ENCODE data around the gene MRPL46. TPM values are rescaled to one million over a fixed set of nuclear protein-coding genes. Genes with fewer than 3 reads are reported as not detected.
A peak's percentile ranks its signal among the peaks of the same experiment; 100 is the strongest.

Gene MRPL46
- 24.4 and 24.5 TPM in 2 replicates for total RNA-seq (2021; fragmentation: NEBNext Ultra II Directional; extraction: Animal tissue kit (Norgen Biotek cat#: 25700))
- polyA plus RNA-seq (2011; rRNA removed): 17.2 and 18.3 TPM in 2 replicates
- 28.7 TPM for polyA plus RNA-seq (2011; cell fraction: cytosol; rRNA removed)
- polyA plus RNA-seq (2011; cell fraction: nucleus; rRNA removed): 15.3 TPM
- 19.5 to 27.0 TPM (median 26.7 TPM) in 4 replicates for polyA plus RNA-seq (2012, experiment 1 of 2)
- 14.4 TPM for polyA plus RNA-seq (2012, experiment 2 of 2)
- 27.0 TPM for polyA plus RNA-seq (2013, experiment 1 of 2)
- 27.8 TPM for polyA plus RNA-seq (2013, experiment 2 of 2)
- 11.5 and 13.1 TPM in 2 replicates for polyA minus RNA-seq (2011; rRNA and poly(A)+ RNA removed)
- polyA minus RNA-seq (2011; cell fraction: cytosol; rRNA and poly(A)+ RNA removed): 9.5 TPM
- 25.5 TPM for polyA minus RNA-seq (2011; cell fraction: nucleus; rRNA and poly(A)+ RNA removed)
- long read RNA-seq, experiment 1, transcript MRPL46-201 (4 exons, 1,019 nt): major isoform, 12 of 15 reads
- long read RNA-seq, experiment 1, partial matches to known transcripts: 0 of 15 reads
- long read RNA-seq, experiment 1, other reads (novel, unspliced or antisense): 2 of 15 reads
- long read RNA-seq, experiment 2, transcript MRPL46-201 (4 exons, 1,019 nt): major isoform, 77 of 79 reads
- long read RNA-seq, experiment 2, partial matches to known transcripts: 0 of 79 reads
- long read RNA-seq, experiment 2, other reads (novel, unspliced or antisense): 2 of 79 reads

DNA sequence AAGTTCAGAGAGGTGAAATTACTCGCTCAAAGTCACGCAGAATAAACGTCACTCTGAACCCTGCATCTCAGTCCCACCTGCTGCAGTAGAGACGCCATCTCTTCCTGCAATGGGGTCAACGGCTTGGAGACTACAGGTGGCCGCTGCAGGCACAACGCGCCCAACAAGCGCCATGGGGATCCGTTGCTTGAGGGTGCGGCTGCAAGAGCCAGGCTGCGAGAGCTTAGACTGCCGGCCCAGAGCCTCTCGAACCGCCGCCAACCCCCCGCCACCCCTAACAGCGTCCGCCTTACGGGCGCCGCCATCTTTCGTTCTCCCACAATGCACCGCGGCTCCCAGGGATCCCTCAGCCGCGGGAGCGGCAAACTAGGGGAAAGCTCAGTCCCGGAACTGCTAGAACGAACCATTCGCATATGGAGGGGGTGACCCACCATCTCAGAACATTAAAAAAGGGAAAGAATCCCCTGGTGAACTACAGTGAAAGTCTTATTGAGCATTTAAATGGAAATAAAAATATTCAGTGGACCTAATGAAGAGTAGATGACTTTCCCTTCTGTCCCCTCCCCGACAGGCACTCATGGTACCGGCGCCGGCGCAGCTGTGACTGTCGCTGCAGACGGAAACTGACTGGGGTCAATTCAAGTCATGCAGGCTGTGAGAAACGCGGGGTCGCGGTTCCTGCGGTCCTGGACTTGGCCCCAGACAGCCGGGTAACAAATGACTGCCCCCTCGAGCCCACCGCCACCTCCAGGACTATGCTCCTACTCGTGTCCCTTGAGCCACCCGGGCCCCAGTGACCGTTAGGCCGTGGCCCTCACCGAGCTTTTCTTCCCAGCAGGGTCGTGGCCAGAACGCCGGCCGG, at the start of gene MRPL46, which contains the start of gene MRPS11:
TSS of gene MRPL46 (minus strand) at position 316 of the 862 bp plus-strand sequence. CDS start at position 305, 11 bp downstream.
TSS of gene MRPS11 (plus strand) at position 636 of the 862 bp plus-strand sequence. CDS start at position 646, 10 bp downstream.
- CTCF ChIA-PET (ENCODE audit: partially characterized antibody): interaction anchor here (0.7 to 3.8 kb wide), 23 partner anchors 8 to 362 kb away, joined by 3 to 25 read pairs (median 3); partner anchors contain the start of gene ISG20
- peak within 1 kb of the TSS; percentile 62 for H2BK12ac ChIP-seq (ENCODE audit: low read depth, low read length)
- peak within 1 kb of the TSS; percentile 58 for H3K4ac ChIP-seq (replicated peaks; ENCODE audit: insufficient read length, low read depth, low read length)
- peak within 1 kb of the TSS; percentile 94 for H2BK5ac ChIP-seq (ENCODE audit: low read depth, low read length)
- H2BK120ac ChIP-seq (replicated peaks; ENCODE audit: low read depth, low read length): no peak within 1 kb of the TSS
- H3K56ac ChIP-seq (replicated peaks; ENCODE audit: insufficient read length, low read depth, low read length): peak within 1 kb of the TSS; percentile 24
- no peaks in the 10 kb centered on the region for H3K27me3 ChIP-seq (replicated peaks in 1 of 4; ENCODE audit: control insufficient read depth in 3 of 4, extremely low read depth in 1 of 4, insufficient read depth in 3 of 4, low read length in 3 of 4)
- H4K8ac ChIP-seq (ENCODE audit: extremely low read depth, insufficient read depth, low read length): peak within 1 kb of the TSS; percentile 100; the same call in 1 of the 2 replicates
- no peaks in the 10 kb centered on the region for H3K9me3 ChIP-seq (ENCODE audit: insufficient read depth in 2 of 2, low read depth in 1 of 2, low read length in 1 of 2)
- peak within 1 kb of the TSS; percentile 79 for H4K91ac ChIP-seq (replicated peaks; ENCODE audit: insufficient read length, low read length)
- peak within 1 kb of the TSS; percentile 69 to 98 (median 88) for H3K4me3 ChIP-seq (ENCODE audit: extremely low read depth in 1 of 4, insufficient read depth in 2 of 4, low read depth in 3 of 4, low read length in 4 of 4)
- peak within 1 kb of the TSS; percentile 95 for H3K27ac ChIP-seq (ENCODE audit: low read depth, low read length)
- H3K79me2 ChIP-seq (ENCODE audit: control insufficient read depth in 1 of 2, insufficient read depth in 2 of 2, low read length in 2 of 2): peaks cover 0 to 26% of the 10 kb centered on the region in 2 experiments; a peak in 3 of 4 replicates
- no peaks in the 10 kb centered on the region; a peak in 1 of 7 replicates for H3K4me1 ChIP-seq (replicated peaks in 1 of 4; ENCODE audit: control insufficient read depth in 3 of 4, insufficient read depth in 4 of 4, low read length in 3 of 4)
- peaks cover 0 to 8% of the 10 kb centered on the region in 2 experiments for H4K20me1 ChIP-seq (replicated peaks in 1 of 2; ENCODE audit: control insufficient read depth in 1 of 2, insufficient read depth in 2 of 2, low read length in 2 of 2)
- H2AFZ ChIP-seq (ENCODE audit: low read length): peak within 1 kb of the TSS; percentile 100
- peak within 1 kb of the TSS; percentile 91 to 95 for H3K4me2 ChIP-seq (ENCODE audit: insufficient read depth in 1 of 2, low read depth in 2 of 2, low read length in 2 of 2)
- 1% methylated on average over 55 of the region's 55 CpGs; no CpG with 5 or more reads in 1 of the 2 experiments for WGBS, 2 experiments (ENCODE audit: extremely low coverage in 1 of 2, insufficient coverage in 1 of 2, insufficient read length in 1 of 2, insufficient replicate concordance in 2 of 2, low coverage in 1 of 2, low lambda C conversion rate in 2 of 2, missing lambda C conversion rate in 1 of 2)
- peak in 1 of 2 experiments; percentile 95 for DNase-seq (ENCODE audit: low read depth in 1 of 2, low spot score in 2 of 2)
- no peak within 1 kb of the TSS for H2BK15ac ChIP-seq (ENCODE audit: low read length)
- H3K14ac ChIP-seq (ENCODE audit: insufficient read length): no peak within 1 kb of the TSS
- H3K23ac ChIP-seq (ENCODE audit: insufficient read length): no peak within 1 kb of the TSS
- H4K5ac ChIP-seq (ENCODE audit: insufficient read length, low read depth, low read length): peak within 1 kb of the TSS; percentile 97
- H3K18ac ChIP-seq (ENCODE audit: extremely low read depth, low read length): peak within 1 kb of the TSS; percentile 90
- H2AK5ac ChIP-seq (ENCODE audit: low read depth, low read length): no peak within 1 kb of the TSS
- H3K9ac ChIP-seq (replicated peaks in 1 of 4; ENCODE audit: extremely low read depth in 1 of 4, low read depth in 3 of 4, low read length in 3 of 4): peak within 1 kb of the TSS; percentile 66 to 96 (median 92)
- H3K23me2 ChIP-seq (ENCODE audit: low read depth, low read length): peaks cover 7% of the 10 kb centered on the region
- peaks cover 0 to 31% (median 17%) of the 10 kb centered on the region in 4 experiments; a peak in 7 of 8 replicates for H3K36me3 ChIP-seq (ENCODE audit: control insufficient read depth in 2 of 4, insufficient read depth in 4 of 4, low read length in 3 of 4)
- POLR2A ChIA-PET (ENCODE audit: partially characterized antibody): interaction anchor here (0.9 to 2.5 kb wide), 15 partner anchors 9 to 221 kb away, joined by 3 to 25 read pairs (median 4); partner anchors contain the start of gene AEN
- no peak within 1 kb of the TSS for H2BK20ac ChIP-seq (ENCODE audit: low read length)
- no peak for FAIRE-seq
- 0 out of 2 replicates have a peak, but pooled peaks cover 5% of the 10 kb centered on the region for H3K79me1 ChIP-seq (ENCODE audit: low read depth, low read length)
- TF ChIP-seq, protein P1, sequence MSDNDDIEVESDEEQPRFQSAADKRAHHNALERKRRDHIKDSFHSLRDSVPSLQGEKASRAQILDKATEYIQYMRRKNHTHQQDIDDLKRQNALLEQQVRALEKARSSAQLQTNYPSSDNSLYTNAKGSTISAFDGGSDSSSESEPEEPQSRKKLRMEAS (IDR thresholded peaks at IDR 0.05): peak; percentile 53
- TF ChIP-seq BCL11A (IDR thresholded peaks at IDR 0.05; ENCODE audit: low read depth in 2 of 2, low read length in 2 of 2): no peak
- TF ChIP-seq EGR1 (IDR thresholded peaks at IDR 0.05; ENCODE audit: borderline replicate concordance, low read depth, low read length): 0 out of 2 replicates have a peak, but pooled peaks have one; percentile 14
- TF ChIP-seq POLR2AphosphoS5 (IDR thresholded peaks at IDR 0.05; ENCODE audit: low read depth, low read length): peak; percentile 77
- TF ChIP-seq CEBPB (IDR thresholded peaks at IDR 0.05; ENCODE audit: low read depth, low read length): no peak
- TF ChIP-seq SIN3A (conservative IDR thresholded peaks at IDR 0.05 in 1 of 2, IDR thresholded peaks at IDR 0.05 in 1 of 2; ENCODE audit: low read depth in 1 of 2, low read length in 2 of 2): peak; percentile 46 to 88; a peak in 2 of 4 replicates
- no peak for TF ChIP-seq CBX8 (IDR thresholded peaks at IDR 0.05; ENCODE audit: borderline replicate concordance, low read depth, low read length)

Measured in H1 (cell line).